NCI-H1417 (cell line): ENCODE results near the gene TBCD.

Source experiments
- DNase-seq, 3 experiments: peaks; one replicate each; lab custom pipeline; 2025; lab: John Stamatoyannopoulos, UW

TBCD gene

DNA sequence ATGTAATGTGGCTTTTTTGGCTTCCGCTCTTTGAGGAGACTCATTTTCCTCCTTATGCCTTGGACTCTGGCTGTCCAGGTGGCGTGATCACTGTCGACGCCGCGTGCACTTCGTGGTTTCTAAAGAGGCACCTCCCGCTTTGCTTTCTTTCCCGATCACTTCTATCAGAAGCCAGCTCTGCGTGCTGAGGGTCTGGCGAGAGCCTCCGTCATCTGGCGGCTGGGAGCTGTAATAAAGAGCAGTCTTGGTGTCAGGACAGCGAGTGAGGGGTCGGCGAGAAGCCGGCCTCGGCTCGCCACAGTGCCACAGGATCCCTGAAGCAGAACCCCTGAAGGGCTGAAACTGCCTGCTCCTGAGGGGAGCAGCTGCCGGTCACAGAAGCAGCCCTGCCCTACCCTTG, 80.5 kb downstream of the TBCD start:
- peak in 1 of 3 experiments; percentile 73 for DNase-seq

DNA sequence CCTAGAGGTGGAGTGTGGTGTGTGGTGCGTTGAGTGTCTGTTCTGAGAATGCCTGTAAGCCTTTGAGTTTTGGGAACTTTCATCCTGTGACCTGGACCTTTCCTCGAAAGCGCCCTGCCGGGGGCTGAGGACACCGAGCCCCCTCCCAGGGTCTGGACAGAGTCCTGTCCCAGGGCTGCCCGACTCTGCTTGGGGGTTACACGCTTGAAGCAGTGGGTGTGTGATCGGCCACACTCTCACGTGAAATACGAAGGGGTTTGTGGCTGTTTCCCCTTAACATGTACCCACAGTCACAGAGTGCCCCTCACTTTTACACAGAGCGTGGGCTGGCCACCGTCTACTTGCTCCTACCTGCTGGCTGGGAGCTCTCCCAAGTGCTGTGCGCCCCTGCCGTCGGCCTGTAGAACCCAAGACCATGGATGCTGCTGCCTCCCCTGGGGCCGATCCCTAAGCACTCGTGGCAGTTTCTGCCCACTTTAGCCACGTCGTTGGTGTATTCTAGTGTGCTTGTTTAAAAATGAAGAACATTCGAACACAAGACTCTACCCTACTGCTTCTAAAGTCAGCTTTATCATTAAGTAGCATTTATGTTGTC, 81.1 kb downstream of the TBCD start:
- DNase-seq, result peak in 1 of 3 experiments; percentile 26

DNA sequence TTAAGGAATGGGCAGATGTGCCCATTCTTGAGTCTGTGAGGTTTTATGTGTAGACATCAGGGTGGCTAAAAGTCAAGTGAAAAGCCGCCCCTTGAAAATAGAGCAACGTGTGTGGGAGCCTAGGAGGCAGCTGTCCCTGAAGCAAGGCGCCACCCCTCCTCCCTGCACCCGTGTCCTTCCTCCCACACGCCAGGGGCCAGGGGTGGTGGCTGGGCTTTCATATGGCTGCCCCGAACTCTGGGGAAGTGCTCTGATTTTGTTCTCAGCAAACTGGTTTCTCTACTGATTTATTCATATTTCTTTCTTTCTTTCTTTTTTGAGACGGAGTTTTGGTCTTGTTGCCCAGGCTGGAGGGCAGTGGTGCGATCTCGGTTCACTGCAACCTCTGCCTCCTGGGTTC, 83.3 kb downstream of the TBCD start:
- DNase-seq, result peak in 1 of 3 experiments; percentile 22

DNA sequence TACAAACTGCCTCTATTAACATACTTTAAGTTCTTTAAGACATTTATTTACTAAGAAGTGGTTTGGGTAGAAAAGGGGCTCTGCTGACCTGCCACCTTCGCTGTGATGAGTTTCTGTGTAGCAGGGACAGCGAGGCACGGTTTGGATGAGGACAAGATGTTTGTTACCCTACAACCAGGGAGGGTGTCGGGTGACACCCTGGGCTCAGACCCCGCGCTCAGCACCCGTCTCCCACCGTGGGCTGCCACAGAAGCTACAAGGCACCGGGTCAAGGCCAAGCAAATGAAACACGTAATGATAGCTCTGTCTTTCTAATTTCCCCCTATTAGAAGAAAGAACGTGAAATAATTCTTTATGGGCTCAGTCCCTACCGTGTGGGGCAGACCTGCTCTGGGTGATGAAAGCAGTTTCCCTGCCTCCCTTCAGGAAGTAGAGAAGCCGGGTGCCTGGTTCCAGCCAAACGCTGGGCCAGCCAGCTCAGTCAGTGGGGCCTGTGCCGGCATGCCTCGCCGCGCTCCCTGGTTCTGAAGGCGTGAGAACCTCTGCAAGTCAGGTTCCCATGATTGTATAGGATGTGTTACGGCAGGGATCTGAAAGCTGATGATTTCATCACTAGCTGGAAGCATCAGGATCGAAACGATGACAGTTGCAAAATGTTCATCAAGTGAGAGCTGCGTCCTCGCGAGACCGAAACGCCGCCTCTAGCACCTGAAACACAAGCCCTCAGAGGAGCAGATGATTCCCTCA, 84.1 kb downstream of the TBCD start:
- DNase-seq, result peak in 1 of 3 experiments; percentile 68

DNA sequence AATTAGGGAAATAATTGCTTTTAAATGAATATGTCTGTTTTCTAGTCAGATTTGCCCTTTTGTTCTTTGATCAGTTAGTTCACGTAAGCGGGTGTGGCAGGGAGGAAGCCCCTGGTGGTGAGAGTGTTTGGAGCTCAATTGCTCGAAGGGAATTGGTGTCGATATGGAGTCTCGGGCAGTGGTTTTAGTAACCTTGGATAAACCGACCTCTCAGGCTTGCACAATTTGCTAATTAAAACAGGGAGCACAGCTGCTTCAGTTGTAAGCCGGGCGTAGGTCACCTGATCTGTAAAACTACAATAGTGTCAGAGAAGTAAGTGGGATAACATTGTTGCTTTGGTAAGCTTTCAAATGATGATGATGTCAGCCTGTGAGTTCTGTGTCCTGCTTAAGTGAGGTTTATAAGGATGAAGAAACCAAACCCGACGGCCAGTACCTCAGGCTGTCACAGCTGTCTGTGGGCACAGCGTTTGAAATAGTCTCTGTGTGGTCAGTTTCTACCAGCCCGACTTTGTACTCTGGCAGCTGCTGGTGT, 85.0 kb downstream of the TBCD start:
- peak in 1 of 3 experiments; percentile 71 for DNase-seq

DNA sequence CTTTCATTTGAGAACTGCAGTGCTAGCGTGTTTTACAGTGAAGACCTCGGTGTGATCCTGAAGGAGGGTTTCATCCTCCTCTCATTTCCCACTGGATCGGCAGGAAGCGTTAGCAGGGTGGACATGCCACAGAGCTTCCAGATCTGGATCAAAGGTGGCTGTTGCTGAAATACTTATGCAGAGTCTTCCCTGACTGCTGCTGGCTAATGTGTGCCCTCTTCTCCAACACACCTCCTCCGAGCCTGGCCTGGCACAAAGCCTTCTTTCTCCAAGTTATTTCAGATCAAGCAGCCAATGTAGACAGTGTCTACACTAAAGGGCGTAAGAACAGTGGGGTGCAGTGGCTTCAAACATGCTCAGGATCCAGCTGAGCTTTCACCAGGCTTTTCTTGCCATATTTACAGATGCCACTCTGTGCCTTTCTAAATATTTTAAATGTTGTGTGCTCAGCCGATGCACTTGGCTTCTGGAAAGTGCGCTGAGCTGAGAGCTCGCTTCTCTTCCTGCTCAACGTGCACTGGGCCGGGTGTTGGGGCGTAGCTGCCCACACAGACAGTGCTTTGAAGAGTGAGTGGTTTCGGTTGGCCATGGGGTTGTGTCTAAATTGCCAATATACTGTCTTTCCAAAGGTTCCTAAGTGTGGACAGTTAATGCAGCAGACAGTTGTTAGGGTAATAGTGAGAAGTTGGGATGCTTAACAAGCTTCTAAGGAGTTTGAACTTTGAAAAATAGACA, 85.9 kb downstream of the TBCD start:
- peak in 1 of 3 experiments; percentile 45 for DNase-seq

DNA sequence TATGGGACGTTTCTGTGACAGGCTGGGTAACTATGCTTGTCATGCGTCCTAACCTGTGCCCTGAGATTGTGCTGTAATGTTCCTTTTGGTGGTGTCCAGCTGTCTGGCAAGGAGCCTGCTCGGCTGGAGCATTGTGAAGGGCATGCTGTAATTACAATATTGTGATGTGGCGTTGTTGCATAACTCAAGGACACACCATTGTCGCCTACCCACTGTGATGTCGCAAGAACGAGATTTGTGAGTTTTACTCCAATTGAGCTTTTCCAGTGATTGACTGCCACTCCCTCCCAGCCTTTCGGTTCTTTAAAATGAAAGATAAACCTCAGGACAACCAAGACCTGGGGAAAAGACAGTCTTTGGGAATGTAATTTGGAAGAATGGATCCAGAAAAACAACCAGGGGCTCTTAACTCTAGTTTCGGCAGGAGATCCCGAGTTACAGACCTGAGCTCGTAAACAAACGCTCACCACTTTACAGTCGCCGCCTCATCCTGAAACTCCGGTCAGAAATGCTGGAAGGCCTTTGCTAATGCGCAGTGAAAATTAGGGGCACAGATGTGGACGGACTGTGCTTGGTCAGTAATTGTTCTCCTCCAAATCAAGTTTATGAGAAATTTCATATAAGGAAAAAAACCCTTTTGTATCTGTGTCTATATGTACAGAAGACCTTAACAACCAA, 86.7 kb downstream of the TBCD start:
- peak in 1 of 3 experiments; percentile 39 for DNase-seq

DNA sequence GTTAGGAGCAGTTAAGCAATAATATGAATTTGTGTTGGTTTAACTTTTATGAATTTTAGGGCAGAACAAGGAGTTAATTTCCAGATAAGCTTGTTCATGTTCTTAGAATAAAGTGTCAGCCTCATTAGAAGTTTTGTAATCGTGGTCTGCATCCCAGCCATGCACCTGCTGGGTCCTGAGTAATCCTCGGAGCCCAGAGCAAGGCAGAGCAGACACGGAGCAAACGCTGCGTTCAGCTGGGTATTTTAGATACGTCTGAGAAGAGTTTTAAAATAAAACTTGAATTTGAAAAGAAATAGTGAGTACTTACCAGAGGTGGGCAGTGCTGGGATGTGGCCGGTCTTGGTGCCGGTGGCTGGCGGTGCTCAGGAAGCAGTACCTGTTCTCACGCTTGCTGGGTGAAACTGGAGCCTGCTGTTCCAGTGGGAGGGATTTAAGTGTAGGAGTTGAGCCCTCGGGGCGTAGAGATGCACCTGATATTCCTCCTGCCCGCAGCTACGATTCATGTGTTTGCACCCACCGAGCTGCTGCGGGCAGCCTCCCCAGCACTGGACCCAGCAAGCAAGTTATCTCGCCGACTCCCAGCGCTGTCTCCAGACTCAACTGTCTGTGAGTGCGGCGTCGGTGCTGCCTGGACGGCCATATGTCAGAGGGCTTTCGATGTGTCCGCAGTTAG, 87.9 kb downstream of the TBCD start, which contains the start of gene ZNF750:
ZNF750 (minus strand) TSS at position 406 of the 676 bp plus-strand sequence. CDS start 7,568 bp downstream, outside the sequence.
- peak in 2 of 3 experiments; percentile 22 to 88 for DNase-seq

DNA sequence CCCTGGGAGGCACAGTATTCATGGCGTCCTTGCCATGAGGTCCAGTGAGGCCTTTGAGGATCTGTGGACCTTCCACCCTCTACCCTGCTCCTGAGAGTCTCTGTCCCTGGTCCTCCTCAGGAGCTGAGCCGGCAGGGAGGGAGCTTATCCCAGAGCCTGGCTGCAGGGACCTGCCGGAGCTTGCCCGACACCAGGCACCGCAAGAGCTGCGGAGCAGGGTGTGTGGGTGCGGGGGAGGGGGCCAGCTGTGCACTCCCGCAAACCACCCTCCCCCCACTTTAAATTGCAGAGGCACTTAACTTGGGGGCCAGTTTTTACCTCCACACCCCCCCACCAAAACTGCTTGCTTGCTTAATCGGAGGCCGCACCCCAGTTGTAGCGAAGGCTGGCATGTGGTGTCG, 88.6 kb downstream of the TBCD start:
- peak in 2 of 3 experiments; percentile 7 to 50 for DNase-seq

DNA sequence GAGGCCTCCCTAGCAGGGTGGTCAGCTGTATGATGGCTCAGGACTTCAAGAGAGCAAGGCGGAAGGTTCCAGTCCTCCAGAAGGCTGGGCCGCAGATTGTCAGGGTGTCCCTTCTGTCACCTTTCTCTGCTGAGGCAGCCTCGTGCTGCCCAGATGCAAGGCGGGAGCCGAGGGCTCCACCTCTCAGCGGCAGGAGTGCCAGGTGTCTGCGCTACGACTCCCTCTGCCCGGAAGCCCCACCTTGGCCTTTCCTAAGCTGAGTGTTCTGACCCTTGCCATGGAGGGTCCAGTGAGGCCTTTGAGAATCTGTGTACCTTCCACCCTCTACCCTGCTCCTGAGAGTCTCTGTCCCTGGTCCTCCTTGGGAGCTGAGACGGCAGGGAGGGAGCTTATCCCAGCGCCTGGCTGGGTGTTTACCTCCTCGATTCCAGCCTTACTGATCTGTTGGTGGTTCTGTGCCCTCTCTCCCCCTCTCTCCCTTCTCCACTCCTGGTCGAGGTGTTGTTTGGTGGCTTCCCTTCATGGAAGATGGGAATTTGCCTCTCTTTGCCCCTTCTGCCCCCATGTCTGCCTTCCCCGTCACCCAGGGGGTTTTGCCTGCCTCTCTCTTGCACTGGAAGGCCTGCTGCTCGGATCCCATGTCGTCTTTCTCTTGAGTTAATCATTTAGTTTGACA, 90.2 kb downstream of the TBCD start:
- DNase-seq, result peak in 1 of 3 experiments; percentile 43

DNA sequence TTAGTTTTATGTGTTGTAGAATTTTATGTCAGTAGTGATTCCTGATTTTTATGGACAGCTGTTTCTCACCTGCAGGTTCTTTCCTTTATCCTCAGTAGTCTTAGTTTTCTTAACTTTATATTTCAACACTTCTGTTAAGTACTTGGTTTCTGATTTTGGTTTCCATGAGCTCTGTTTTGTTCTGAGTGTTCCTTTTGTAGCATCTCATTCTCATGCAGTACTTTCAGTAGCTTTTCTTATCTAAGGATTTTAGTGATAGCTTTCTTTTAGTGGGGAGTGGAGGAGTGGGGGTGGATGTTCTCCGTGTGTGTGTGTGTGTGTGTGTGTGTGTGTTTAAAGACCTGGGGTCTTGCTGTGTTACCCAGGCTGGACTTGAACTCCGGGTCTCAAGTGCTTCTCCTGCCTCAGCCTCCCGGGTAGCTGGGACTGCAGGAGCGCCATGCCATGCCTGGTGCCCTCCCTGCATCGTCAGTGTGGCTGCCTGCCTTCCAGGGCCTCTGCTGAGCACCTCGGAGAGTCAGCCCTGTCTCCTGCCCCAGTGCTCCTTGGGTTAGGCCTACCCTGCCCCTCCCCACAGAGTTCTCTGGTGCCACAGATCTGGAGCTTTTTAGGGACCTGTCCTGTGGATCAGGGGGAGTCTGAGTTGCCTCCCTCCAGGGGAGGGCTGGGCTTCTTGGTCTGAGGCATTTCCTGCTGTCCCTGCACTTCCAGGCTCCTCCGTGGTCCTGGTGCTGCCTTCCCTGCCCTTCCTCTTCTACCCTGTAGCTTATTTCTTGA, 92.2 kb downstream of the TBCD start:
- DNase-seq, result peak in 1 of 3 experiments; percentile 54

DNA sequence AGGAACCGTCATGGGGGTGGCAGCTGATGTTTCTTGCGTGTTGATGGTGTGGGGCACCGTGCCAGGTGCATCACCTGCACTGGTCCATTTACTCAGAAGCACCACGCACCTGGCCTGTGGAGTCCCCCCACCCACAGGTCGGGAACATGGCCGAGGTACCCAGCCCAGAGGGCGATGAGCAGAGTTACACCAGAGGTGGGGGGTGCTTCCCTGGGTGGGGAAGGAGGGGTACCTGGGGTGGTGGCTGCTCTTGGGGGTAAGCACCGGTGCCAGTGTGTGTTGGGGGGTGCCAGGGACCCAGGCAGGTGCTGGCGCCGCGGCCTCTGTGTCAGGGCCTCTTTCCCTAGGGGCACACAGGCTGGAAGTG, 92.9 kb downstream of the TBCD start:
- DNase-seq, result peak; percentile 33 to 68 (median 54)

DNA sequence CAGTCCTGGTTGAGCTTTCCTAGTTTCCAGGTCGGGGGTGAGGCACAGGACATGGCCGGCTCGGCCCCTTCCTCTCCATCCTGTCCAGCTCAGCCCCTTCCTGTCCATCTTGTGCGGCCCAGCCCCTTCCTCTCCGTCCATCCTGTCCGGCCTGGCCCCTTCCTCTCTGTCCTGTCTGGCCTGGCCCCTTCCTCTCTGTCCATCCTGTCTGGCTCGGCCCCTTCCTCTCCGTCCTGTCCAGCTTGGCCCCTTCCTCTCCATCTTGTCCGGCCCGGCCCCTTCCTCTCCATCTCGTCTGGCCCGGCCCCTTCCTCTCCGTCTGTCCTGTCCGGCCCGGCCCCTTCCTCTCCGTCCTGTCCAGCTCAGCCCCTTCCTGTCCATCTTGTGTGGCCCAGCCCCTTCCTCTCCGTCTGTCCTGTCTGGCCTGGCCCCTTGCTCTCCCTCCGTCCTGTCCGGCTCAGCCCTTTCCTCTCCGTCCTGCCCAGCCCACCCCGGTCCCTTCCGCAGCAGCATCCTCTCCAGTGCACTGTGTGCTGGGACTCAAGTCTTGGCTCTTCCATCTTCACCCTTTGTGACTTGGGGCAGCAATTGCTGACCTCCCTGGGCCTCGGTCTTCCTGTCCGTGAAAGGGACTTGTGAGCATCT, 93.4 kb downstream of the TBCD start:
- DNase-seq, result no peak

DNA sequence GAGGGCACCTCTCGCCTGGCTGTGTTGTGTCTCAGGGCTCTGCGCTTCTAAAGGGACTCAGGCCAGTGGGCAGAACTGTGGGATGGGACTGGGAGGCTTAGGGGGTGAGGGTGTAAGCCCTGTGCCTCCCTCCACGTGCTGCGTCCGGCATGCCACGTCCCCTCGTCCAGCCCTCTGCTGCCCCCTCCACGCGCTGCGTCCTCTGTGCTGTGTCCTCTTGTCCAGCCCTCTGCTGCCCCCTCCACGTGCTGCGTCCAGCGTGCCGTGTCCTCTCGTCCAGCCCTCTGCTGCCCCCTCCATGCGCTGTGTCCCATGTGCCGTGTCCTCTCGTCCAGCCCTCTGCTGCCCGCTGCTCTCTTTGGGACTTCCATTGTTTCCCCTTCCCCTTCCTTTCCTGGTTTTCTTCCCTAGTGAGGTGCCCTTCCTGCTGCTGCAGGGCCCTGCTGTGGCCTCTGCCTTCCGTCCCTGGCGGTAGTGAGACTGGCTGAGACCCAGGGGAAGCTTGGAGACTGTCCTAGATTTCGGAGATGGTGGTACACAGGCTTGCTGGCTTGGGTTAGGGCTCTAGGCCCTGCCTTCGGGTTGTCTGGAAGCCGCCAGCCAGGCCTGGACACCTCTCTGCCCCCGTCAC, 94.3 kb downstream of the TBCD start:
- no peak for DNase-seq

DNA sequence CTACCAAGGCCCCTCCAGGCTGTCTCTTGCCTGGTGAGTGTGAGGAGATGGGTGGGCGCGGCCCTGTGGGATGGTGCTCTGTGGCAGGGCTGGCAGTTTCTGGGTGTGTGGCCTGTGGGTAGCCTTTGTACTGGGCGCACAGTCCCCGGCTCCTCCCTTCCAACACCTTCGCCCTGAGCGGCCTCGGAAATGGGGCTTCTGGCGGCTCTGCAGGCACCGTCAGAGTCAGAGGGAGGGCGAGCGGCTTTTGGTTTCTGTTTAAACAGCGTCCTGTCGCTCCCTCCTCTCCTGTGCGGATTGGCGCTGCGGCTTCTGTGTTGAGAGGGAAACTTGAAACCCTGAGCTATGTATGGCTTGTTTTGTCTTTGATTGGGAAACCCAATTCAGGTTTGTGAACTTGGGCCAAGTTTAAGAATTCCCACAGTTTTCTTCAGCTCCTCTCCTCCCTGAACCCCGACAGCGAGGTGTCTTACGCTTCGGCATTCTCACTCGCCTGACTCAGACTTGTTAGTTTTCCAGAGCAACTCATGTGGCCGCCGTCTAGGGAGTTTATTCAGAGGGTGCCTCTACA, 96.2 kb downstream of the TBCD start:
- DNase-seq, result peak in 1 of 3 experiments; percentile 87

DNA sequence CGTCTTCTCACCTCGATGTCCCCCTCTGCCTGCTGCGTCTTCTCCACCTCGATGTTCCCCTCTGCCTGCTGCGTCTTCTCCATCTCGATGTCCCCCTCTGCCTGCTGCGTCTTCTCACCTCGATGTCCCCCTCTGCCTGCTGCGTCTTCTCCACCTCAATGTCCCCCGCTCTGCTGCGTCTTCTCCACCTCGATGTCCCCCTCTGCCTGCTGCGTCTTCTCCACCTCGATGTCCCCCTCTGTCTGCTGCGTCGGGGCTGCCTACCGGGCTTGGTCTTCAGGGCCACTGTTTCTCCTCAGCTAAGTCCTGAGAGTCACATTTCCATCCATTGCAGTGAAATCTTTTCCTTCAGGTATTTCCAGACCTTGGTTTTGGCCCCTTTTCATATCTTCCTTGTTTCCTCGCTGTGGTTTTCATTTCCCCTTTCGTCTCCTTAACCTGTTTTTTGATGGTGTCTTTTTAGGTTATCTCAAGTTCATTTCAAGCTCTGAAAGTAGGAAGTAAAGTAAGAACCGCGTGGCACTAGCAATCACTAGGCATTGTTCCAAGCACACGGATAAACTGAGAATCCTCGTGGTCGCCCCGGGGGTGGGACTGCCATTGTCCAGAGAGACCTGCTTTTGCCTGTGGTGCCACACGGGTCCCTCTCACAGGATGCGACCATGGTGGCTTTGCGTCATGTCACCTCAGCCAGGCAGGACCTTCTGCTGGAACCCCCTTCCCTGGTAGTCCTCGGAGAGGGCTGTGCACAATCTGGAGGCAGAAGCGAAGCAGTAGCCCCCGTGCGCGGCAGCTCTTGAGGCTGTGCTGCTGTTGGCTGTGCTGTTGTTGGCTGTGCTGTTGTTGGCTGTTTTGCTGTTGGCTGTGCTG, 97.4 kb downstream of the TBCD start:
- DNase-seq, result no peak

DNA sequence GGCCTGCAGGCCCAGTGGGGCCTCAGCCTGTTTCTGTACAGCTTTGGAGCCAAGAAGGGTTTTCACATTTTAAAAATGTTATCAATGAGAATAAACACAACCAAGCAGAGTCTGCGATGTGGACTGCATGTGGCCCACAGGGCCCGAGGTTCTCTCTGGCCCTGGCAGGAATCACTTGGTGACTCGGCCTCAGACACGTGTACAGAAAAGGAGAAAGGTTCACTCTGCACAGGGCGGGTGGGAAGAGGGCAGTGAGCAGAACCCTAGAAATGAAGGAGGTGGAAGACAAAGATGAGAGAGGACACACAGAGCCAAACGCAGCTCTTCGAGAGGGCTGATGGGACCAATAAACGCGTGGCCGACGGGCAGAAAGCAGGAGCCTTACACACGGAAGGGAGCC, 99.5 kb downstream of the TBCD start:
- peak in 1 of 3 experiments; percentile 74 for DNase-seq

DNA sequence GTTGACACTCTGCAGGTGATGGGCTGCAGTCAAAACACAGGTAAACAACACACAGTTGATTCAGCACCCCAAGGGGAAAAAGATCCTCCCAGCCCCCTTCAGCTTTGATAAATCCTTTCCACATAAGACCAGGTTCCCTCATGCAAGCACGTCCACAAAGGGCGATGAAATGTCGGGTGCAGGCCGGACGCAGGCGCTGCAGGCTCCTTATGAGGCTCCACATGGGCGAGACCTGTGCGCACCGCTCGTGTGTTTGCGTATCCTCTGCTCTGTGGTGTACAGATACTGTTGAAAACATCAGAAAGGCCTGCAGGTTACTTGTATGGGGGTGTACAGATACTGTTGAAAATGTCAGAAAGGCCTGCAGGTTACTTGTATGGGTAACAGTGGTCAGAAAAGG, 102.4 kb downstream of the TBCD start:
- DNase-seq, result no peak
